ENCODE measurements around the gene ITPK1. TPM values are rescaled to one million over a fixed set of nuclear protein-coding genes. Genes with fewer than 3 reads are reported as not detected.

ITPK1 gene
- total RNA-seq, 1 experiment from 2014 or later: 88.6 TPM

GRCh38 chr14:92984082-92984788, 131.5 kb downstream of the ITPK1 start:
- Histone ChIP-seq H3K4me3 (no peak overlapping the region), H3K79me2 (ENCODE audit: low read depth) (0 out of 2 replicates have a peak, but pooled peaks cover 5% of the 10 kb centered on the region), H3K4me1 (replicated peaks; ENCODE audit: insufficient read depth) (peaks cover 15% of the 10 kb centered on the region), H3K27me3 (ENCODE audit: insufficient read depth, low read depth) (no peaks in the 10 kb centered on the region), H3K27ac (no peak overlapping the region), H2AFZ (no peak overlapping the region), H3K9me3 (ENCODE audit: insufficient read depth, low read depth) (peaks cover 3% of the 10 kb centered on the region; the same call in 1 of the 2 replicates), H3F3A (ENCODE audit: insufficient read depth, low read depth) (no peaks in the 10 kb centered on the region), H3K9me2 (ENCODE audit: insufficient read depth) (no peaks in the 10 kb centered on the region), H4K20me1 (ENCODE audit: insufficient read depth) (no peaks in the 10 kb centered on the region), H3K36me3 (ENCODE audit: low read depth) (no peaks in the 10 kb centered on the region; the same call in 1 of the 2 replicates), H3K4me2 (no peak overlapping the region)
- ChIA-PET POLR2A (ENCODE audit: unreplicated experiment) (no interaction called here), CTCF (no interaction called here)
- intact Hi-C loops (cut with micrococcal nuclease; ENCODE audit: unreplicated experiment): no loop called here
- TF ChIP-seq CTCF (conservative IDR thresholded peaks at IDR 0.05) (no peak), EZH2 (IDR thresholded peaks at IDR 0.05; ENCODE audit: low read depth) (no peak)
- DNase-seq: no peak
- BruUV-seq (replicated peaks): no TSS peak

- Histone ChIP-seq H3K9me2 (ENCODE audit: insufficient read depth) (no peaks in the 10 kb centered on the region), H4K20me1 (ENCODE audit: insufficient read depth) (no peaks in the 10 kb centered on the region), H3K9me3 (ENCODE audit: insufficient read depth, low read depth) (peaks cover 13% of the 10 kb centered on the region; the same call in 1 of the 2 replicates), H3K36me3 (ENCODE audit: low read depth) (no peaks in the 10 kb centered on the region; the same call in 1 of the 2 replicates), H3K4me2 (no peak overlapping the region), H3F3A (ENCODE audit: insufficient read depth, low read depth) (no peaks in the 10 kb centered on the region), H2AFZ (no peak overlapping the region), H3K27me3 (ENCODE audit: insufficient read depth, low read depth) (no peaks in the 10 kb centered on the region), H3K4me1 (replicated peaks; ENCODE audit: insufficient read depth) (peaks cover 15% of the 10 kb centered on the region), H3K27ac (no peak overlapping the region), H3K79me2 (ENCODE audit: low read depth) (0 out of 2 replicates have a peak, but pooled peaks cover 5% of the 10 kb centered on the region), H3K4me3 (no peak overlapping the region)
- TF ChIP-seq EZH2 (IDR thresholded peaks at IDR 0.05; ENCODE audit: low read depth): no peak
- TF ChIP-seq CTCF (conservative IDR thresholded peaks at IDR 0.05): no peak
- DNase-seq: no peak
- CTCF ChIA-PET: no interaction called here
- intact Hi-C loops (cut with micrococcal nuclease; ENCODE audit: unreplicated experiment): no loop called here
- POLR2A ChIA-PET (ENCODE audit: unreplicated experiment): no interaction called here
- no TSS peak for BruUV-seq (replicated peaks)
These were observed 132.8 kb downstream of the ITPK1 start for GRCh38 chr14:92982956-92983355.

GRCh38 chr14:92981726-92982125, 134.0 kb downstream of the ITPK1 start:
- Histone ChIP-seq H3K4me3 (no peak overlapping the region), H3K27me3 (ENCODE audit: insufficient read depth, low read depth) (no peaks in the 10 kb centered on the region), H3K9me2 (ENCODE audit: insufficient read depth) (no peaks in the 10 kb centered on the region), H3F3A (ENCODE audit: insufficient read depth, low read depth) (no peaks in the 10 kb centered on the region), H3K4me1 (replicated peaks; ENCODE audit: insufficient read depth) (peaks cover 11% of the 10 kb centered on the region), H3K79me2 (ENCODE audit: low read depth) (0 out of 2 replicates have a peak, but pooled peaks cover 5% of the 10 kb centered on the region), H3K36me3 (ENCODE audit: low read depth) (no peaks in the 10 kb centered on the region; the same call in none of the 2 replicates), H3K27ac (no peak overlapping the region), H2AFZ (no peak overlapping the region), H3K9me3 (ENCODE audit: insufficient read depth, low read depth) (peaks cover 13% of the 10 kb centered on the region; the same call in 1 of the 2 replicates), H4K20me1 (ENCODE audit: insufficient read depth) (no peaks in the 10 kb centered on the region), H3K4me2 (no peak overlapping the region)
- intact Hi-C loops (cut with micrococcal nuclease; ENCODE audit: unreplicated experiment): no loop called here
- no TSS peak for BruUV-seq (replicated peaks)
- ChIA-PET POLR2A (ENCODE audit: unreplicated experiment) (no interaction called here), CTCF (no interaction called here)
- no peak for DNase-seq
- TF ChIP-seq EZH2 (IDR thresholded peaks at IDR 0.05; ENCODE audit: low read depth) (no peak), CTCF (conservative IDR thresholded peaks at IDR 0.05) (no peak)
